Stomach (tissue), 4 donors: ENCODE results near the gene NR1D1.

Experiments used
- POLR2A ChIP-seq, 4 donors: fragments of 450-650 bp; IDR thresholded peaks; one replicate each; pipeline ENCODE4 v1.6.1; 2016; ENCODE audit warnings: antibody characterized with exemption in 4 of 4, control low read depth in 2 of 4, mild to moderate bottlenecking in 1 of 4, moderate library complexity in 1 of 4
- TF ChIP-seq, protein P1 (sequence below), 7 experiments: fragments of 450-650 bp in 4 of 7; fragments of 200-600 bp in 3 of 7; sonication (generic) in 3 of 7; IDR thresholded peaks; one replicate each; pipeline ENCODE4 v1.5.1; 2016 to 2019; ENCODE audit warnings: antibody characterized with exemption in 7 of 7, control low read depth in 2 of 7, mild to moderate bottlenecking in 1 of 7

DNA sequence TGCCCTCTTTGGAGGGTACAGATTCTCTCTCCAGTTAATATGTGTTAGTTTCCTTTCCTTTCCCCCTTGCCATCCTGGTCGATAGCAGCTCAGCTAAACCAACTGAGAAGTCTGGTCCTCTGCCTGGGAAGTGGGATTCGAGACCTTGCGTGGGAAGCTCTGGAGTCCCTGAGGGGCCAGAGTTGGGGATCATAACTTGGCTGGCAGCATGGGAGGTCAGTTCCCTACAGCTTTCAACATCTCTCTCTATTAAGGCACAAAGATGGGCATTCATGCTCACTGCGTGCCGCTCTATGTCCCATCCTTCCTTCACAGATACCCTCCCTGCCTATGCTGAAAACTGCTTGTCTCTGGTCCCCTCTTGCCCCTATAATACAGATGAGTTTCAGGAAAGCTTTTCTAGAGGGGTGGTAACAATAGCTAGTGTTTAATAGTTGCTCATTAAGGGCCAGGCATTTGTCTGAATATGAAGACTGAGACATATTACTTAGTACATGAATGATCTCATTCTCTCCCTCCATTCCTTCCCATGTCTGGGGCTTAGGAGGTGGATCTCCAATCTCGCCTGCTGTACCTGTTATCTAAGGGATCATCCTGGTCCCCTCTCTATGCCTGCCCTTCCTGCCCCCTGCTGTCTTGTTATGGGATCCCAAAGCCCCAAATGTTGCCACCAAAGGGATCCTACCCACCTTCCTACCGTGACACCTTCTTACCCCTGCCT is 26.8 kb downstream of the NR1D1 start:
- TF ChIP-seq POLR2A (IDR thresholded peaks at IDR 0.05): no peak
- TF ChIP-seq, protein P1, sequence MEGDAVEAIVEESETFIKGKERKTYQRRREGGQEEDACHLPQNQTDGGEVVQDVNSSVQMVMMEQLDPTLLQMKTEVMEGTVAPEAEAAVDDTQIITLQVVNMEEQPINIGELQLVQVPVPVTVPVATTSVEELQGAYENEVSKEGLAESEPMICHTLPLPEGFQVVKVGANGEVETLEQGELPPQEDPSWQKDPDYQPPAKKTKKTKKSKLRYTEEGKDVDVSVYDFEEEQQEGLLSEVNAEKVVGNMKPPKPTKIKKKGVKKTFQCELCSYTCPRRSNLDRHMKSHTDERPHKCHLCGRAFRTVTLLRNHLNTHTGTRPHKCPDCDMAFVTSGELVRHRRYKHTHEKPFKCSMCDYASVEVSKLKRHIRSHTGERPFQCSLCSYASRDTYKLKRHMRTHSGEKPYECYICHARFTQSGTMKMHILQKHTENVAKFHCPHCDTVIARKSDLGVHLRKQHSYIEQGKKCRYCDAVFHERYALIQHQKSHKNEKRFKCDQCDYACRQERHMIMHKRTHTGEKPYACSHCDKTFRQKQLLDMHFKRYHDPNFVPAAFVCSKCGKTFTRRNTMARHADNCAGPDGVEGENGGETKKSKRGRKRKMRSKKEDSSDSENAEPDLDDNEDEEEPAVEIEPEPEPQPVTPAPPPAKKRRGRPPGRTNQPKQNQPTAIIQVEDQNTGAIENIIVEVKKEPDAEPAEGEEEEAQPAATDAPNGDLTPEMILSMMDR (IDR thresholded peaks at IDR 0.05): no peak
